GM19099 (cell line): Measurements from ENCODE around the gene RUSF1.
A peak's percentile ranks its signal among the peaks of the same experiment; 100 is the strongest.

Source experiments
- POLR2A ChIP-seq: IDR thresholded peaks from 3 replicates; pipeline ENCODE4 v1.6.1; 2011; ENCODE audit warnings: low read depth; ENCODE audit not compliant: insufficient read length; ENCODE audit errors: extremely low read depth

Gene RUSF1

GRCh38 chr16:31477220-31478216 is 30.7 kb downstream of the RUSF1 start:
- TF ChIP-seq POLR2A, result no peak

DNA sequence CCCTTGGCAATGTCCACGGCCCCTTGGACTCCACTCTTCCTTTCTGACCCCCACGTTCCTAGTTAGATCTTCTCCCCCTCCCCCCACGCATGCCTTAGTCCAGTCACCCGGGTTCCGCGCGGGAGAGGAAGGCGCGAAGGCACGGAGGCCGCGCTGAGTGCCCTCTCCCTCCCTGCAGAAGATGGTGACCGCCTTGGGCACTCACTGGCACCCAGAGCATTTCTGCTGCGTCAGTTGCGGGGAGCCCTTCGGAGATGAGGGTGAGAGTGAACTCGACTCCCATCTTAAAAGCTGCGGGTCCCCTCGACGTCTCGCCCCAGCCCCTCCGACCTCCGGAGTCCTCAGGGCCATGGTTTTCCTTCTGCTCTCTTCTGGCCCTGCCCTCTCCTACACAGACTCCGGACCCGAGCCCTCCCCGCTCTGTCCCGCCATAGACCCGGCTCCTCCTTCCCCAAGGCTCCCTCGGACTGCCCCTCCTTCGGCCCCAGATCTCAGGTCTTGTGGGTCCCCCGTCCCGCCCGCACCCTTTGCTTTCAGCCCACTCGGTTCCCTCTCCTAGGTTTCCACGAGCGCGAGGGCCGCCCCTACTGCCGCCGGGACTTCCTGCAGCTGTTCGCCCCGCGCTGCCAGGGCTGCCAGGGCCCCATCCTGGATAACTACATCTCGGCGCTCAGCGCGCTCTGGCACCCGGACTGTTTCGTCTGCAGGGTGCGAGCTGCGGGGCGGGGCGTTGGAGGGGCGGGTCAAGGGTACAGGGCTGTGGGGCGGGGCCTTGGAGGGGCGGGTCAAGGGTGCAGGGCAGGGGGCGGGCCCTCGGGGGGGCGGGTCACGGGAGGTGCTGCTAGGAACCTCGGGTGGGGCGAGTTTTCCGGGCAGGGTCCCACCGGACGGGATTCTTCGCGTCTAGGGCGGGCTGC is 31.6 kb downstream of the RUSF1 start:
- TF ChIP-seq POLR2A, result peak; percentile 58

- no peak for TF ChIP-seq POLR2A
These were observed 32.3 kb downstream of the RUSF1 start for GRCh38 chr16:31475946-31476302.

DNA sequence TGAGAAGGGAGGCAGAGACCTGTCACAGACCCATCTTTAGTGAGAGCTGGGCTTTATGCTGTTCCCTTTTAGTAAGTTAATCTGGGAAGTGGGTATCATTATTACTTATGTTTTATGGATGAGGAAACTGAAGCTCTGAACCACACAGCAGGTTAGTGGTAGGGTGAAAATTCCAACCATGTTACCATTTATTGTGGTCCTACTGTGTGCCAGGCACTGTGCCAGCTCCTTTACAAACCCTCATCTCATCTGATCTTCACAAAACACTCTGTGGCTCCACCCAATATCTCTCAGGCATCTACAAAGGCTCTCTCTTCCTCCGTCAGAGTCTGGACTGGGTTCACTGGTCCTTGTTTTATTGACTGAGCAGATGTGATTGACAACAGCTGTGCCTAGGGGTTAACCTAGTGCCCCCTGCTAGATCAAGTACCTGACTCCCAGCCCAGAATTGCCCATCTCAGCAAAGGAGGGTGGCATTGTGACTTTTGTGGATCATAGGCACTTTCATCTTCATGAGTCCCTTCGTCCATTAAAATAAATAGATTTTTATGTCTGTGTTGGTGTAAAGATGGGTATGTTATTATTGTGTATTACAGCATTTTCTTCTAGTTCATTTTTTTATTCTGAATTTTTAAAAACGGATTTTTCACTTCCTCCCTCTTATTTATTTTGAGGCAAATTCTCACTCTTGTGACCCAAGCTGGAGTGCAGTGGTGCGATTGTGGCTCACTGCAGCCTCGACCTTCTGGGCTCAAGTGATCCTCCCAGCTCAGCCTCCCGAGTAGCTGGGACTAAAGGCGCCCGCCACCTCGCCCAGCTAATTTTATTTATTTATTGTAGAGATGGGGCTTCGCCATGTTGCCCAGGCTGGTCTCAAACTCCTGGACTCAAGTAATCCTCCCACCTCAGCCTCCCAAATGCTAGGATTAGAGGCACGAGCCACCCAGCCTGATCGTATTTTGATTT is 33.1 kb downstream of the RUSF1 start:
- TF ChIP-seq POLR2A, result no peak

GRCh38 chr16:31474173-31474714 is 33.9 kb downstream of the RUSF1 start:
- no peak for TF ChIP-seq POLR2A

GRCh38 chr16:31473264-31473984 is 34.8 kb downstream of the RUSF1 start:
- no peak for TF ChIP-seq POLR2A

- no peak for TF ChIP-seq POLR2A
These were observed 35.4 kb downstream of the RUSF1 start for GRCh38 chr16:31472709-31473203.

- no peak for TF ChIP-seq POLR2A
These were observed 36.1 kb downstream of the RUSF1 start, which contains the start of gene TGFB1I1 for GRCh38 chr16:31471875-31472708. TGFB1I1 (plus strand) TSS chr16:31472152; CDS start chr16:31472189, 37 bp downstream.

DNA sequence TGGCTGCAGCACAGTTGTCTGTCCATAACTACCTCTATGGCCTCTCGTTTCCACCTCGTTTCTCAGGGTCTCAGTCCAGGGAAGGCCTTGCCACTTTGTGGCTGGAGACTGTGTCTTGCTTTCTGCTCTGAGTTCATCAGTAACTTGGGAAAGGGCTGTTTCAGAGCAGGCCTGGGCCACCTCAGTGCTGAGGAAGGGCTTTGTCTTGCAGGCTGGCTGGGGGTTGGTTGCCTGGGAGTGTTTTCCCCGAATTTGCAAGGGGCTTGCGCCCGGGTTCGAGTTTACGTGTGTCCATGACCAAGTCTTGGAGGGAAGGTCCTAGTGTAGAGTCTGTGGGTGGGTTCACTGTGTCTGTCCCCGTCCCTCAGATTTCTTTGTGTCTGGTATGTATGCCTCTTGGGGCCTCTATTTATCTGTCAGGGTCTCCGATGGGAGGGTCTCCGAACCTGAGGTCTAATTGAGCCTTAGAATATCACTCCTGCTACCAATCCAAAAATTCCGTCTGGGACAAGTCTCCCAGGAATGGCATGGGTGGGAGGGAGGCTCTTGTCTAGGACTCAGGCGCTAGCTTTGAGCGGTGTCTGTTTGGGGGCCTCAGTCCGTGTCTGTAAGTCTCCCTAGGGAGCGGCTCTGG is 36.8 kb downstream of the RUSF1 start:
- TF ChIP-seq POLR2A, result no peak

GRCh38 chr16:31470615-31471014 is 37.6 kb downstream of the RUSF1 start:
- TF ChIP-seq POLR2A, result no peak

GRCh38 chr16:31467858-31468257 is 40.3 kb downstream of the RUSF1 start:
- TF ChIP-seq POLR2A, result no peak

- no peak for TF ChIP-seq POLR2A
These were observed 40.9 kb downstream of the RUSF1 start for GRCh38 chr16:31467151-31467773.

- no peak for TF ChIP-seq POLR2A
These were observed 41.8 kb downstream of the RUSF1 start for GRCh38 chr16:31466381-31466841.
